Cardiac fibroblast (primary cell): ENCODE measurements around the gene DPYD.

Experiments used
- DNase-seq, 2 donors: peaks; one replicate each; pipeline versions ENCODE4 v3.0.0 to v3.0.0-alpha.2; 2010; ENCODE audit warnings: low read depth in 2 of 2
- H3K4me3 ChIP-seq, 2 donors: replicated peaks in 1 of 2; 1 replicate in 1 of 2; 2 replicates in 1 of 2; pipeline ENCODE4 v1.5.1; 2011; ENCODE audit warnings: low read depth in 2 of 2, low read length in 2 of 2, mild to moderate bottlenecking in 2 of 2, moderate library complexity in 1 of 2
- CTCF ChIP-seq: IDR thresholded peaks from one replicate; pipeline ENCODE4 v1.5.1; 2011; ENCODE audit warnings: low read depth, mild to moderate bottlenecking, low read length, inconsistent platforms

The DPYD gene

GRCh38 chr1:97383797-97384196, 537.0 kb downstream of the DPYD start:
- no peak for TF ChIP-seq CTCF
- DNase-seq, result no peak
- H3K4me3 ChIP-seq, result no peak overlapping the region

GRCh38 chr1:97382206-97382605, 538.6 kb downstream of the DPYD start:
- H3K4me3 ChIP-seq, result no peak overlapping the region
- TF ChIP-seq CTCF, result no peak
- DNase-seq, result no peak

- peak; percentile 65 to 92 for DNase-seq
- no peak for TF ChIP-seq CTCF
- H3K4me3 ChIP-seq, result no peak overlapping the region
These were observed 541.3 kb downstream of the DPYD start for GRCh38 chr1:97379387-97380075.

- TF ChIP-seq CTCF, result no peak
- peak in 1 of 2 donors; percentile 22 for DNase-seq
These were observed 542.2 kb downstream of the DPYD start for GRCh38 chr1:97378596-97378995.

GRCh38 chr1:97377432-97378034, 543.3 kb downstream of the DPYD start:
- DNase-seq, result no peak
- no peak overlapping the region for H3K4me3 ChIP-seq
- TF ChIP-seq CTCF, result no peak

More at GRCh38 chr1:97378596-97378995, 542.2 kb downstream of the DPYD start:
- H3K4me3 ChIP-seq, result no peak overlapping the region

- no peak for DNase-seq
- H3K4me3 ChIP-seq, result no peak overlapping the region
- no peak for TF ChIP-seq CTCF
These were observed 547.8 kb downstream of the DPYD start for GRCh38 chr1:97373000-97373399.
